Activated T-cell treated with anti-CD3 and anti-CD28 coated beads, Interleukin-2, amount 50 U/mL, for 1 hour (primary cell): ENCODE data around the gene CCDC92.

Experiments
- DNase-seq: peaks from one replicate; pipeline ENCODE4 v3.0.0-alpha.2; 2020

Gene CCDC92

GRCh38 chr12:124001343-124001742, 28.7 kb upstream of the CCDC92 start:
- DNase-seq: no peak

GRCh38 chr12:124000111-124000510, 27.5 kb upstream of the CCDC92 start:
- DNase-seq: no peak

- DNase-seq: no peak
Measured at GRCh38 chr12:123998991-123999359, 26.3 kb upstream of the CCDC92 start.

GRCh38 chr12:123998344-123998990, 25.8 kb upstream of the CCDC92 start:
- no peak for DNase-seq

GRCh38 chr12:123997908-123998307, 25.3 kb upstream of the CCDC92 start:
- DNase-seq: no peak

- DNase-seq: no peak
Measured at GRCh38 chr12:123997033-123997822, 24.6 kb upstream of the CCDC92 start.

- DNase-seq: no peak
Measured at GRCh38 chr12:123996581-123996980, 23.9 kb upstream of the CCDC92 start.

GRCh38 chr12:123995023-123995748, 22.6 kb upstream of the CCDC92 start:
- DNase-seq: no peak

- no peak for DNase-seq
Measured at GRCh38 chr12:123992118-123992825, 19.6 kb upstream of the CCDC92 start.

- DNase-seq: no peak
Measured at GRCh38 chr12:123991372-123991951, 18.8 kb upstream of the CCDC92 start.

GRCh38 chr12:123990511-123990910, 17.9 kb upstream of the CCDC92 start:
- no peak for DNase-seq

GRCh38 chr12:123989753-123990152, 17.1 kb upstream of the CCDC92 start:
- DNase-seq: no peak

GRCh38 chr12:123989168-123989567, 16.5 kb upstream of the CCDC92 start:
- no peak for DNase-seq

GRCh38 chr12:123987022-123987421, 14.4 kb upstream of the CCDC92 start:
- DNase-seq: no peak

- no peak for DNase-seq
Measured at GRCh38 chr12:123986374-123986965, 13.8 kb upstream of the CCDC92 start.

- no peak for DNase-seq
Measured at GRCh38 chr12:123984903-123985302, 12.3 kb upstream of the CCDC92 start.

GRCh38 chr12:123983822-123984485, 11.3 kb upstream of the CCDC92 start:
- DNase-seq: peak; percentile 44

GRCh38 chr12:123982269-123982668, 9.6 kb upstream of the CCDC92 start:
- DNase-seq: no peak

- DNase-seq: no peak
Measured at GRCh38 chr12:123979566-123979965, 6.9 kb upstream of the CCDC92 start.

GRCh38 chr12:123976227-123976826, 3.7 kb upstream of the CCDC92 start:
- no peak for DNase-seq

- peak; percentile 45 for DNase-seq
Measured at GRCh38 chr12:123973552-123974341, 1.1 kb upstream of the CCDC92 start.
